MV-4-11 (cell line): Measurements from ENCODE around the gene BAZ1A.
"Not testable (repeated sequence)": the region's sequence is repeated elsewhere in the genome, so short reads cannot be mapped to it uniquely, and the experiment has no call there.

Source experiments
- DNase-seq: peaks from one replicate; lab custom pipeline; 2025; lab: John Stamatoyannopoulos, UW

The BAZ1A gene

DNA sequence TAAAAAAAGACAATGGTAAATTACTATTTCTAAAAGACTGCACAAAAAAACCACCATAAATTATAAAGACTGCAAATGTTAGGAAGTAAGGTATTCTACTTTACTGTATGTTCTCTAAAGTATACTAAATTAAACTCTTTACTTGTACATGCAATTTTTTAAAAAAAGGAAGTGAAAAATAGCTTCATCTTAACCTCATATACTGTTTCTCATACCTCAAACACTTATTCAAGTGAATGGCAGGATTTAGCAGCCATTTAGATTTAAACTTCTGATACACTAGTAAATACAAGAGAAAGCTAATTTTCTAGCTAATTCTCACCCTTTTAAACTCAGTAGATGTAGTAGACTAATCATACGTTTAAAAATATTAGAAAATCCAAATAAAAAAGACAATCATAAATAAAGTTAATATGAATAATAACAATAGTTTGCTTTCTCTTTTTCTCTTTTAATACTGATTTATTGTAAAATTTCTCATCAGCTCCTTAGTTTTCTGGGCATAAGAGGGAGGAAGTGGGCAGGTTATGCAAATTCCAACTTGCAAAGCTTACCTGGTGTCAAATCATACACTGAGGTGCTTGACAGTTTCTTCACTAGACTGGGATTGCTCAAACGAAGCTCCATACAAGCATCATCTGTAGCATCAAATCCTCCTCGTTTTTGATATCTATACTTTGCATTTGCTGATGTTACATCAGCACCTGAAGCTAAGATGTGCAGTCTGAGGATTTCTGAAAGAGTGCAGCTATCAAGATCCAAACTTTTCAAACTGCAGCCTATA lies 89.7 kb downstream of the BAZ1A start:
- DNase-seq = peak; percentile 59

DNA sequence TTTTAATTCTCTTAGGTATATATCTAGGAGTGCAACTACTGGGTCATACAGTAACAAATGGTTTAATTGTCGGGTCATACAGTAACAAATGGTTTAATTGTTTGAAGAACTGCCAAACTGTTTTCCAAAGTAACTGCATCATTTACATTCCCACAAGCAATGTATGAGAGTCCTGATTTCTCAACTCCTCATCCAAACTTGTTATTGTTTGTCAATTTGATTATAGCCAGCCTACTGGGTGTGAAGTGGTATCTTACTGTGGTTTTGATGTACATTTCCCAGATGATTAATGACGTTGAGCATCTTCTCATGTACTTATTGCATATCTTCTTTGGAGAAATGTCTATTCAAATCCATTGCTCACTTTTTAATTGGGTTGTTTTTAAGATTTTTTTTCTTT lies 93.1 kb downstream of the BAZ1A start:
- DNase-seq = no peak

DNA sequence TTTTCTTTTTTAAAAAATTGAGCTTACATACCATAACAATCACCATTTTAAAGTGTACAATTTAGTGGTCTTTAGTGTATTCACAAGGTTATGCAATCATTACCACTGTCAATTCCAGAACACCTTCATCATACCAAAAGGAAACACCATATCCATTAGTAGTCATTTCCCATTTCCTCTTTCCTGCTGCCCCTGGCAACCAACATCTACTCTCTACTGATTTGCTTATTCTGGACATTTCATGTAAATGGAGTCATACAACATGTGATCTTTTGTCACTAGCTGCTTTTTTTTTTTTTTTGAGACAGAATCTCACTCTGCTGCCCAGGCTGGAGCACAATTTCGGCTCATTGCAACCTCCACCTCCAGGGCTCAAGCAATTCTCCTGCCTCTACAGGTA lies 93.9 kb downstream of the BAZ1A start:
- DNase-seq = peak; percentile 79

DNA sequence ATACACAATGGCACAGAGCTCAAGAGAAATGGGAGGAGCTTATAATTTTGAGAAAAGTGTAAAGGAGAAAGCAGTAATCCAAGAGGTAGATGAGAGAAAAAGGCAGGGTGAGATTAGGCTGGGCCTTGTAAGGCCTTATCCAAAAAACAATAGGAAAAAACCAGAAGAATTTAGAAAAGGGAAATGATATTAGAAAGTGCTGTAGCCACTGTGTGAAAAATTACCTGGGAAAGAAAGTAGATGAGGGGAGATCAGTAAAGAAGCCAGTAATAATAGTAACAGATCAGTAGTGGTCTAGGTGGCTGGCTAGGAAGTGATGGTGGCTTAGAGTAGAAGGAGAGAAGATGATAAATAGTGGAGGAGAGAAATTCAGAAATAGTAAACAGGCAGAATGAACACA lies 94.5 kb downstream of the BAZ1A start:
- no peak for DNase-seq

DNA sequence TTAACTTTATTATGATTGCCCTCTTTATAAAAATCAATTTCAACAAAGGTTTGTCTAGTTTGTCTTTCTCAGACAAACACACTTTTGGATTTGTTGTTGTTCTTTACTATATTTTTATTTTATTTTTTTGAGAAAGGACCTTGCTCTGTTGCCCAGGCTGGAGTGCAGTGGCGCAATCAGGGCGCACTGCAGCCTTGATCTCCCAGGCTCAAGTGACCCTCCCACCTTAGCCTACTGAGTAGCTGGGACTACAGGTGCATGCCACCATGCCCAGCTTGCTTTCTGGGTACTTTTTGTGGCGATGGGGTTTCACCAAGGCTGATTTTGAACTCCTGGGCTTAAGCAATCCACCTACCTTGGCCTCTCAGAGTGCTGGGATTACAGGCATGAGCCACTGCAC lies 96.4 kb downstream of the BAZ1A start:
- no peak for DNase-seq

DNA sequence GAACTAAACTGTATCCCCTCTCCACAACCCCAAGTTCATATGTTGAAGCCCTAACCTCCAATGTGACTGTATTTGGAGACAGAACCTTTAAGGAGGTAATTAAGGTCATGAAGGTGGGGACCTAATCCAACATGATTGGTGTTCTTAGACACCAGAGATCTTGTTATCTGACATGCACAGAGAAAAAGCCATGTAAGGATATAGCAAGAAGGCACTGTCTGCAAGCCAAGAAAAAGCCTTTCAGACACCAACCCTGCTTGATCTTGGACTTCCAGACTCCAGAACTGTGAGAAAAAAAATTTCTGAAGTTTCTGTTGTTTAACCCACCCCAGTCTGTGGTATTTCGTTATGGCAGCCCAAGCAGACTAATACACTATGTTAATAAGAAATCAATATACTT lies 98.5 kb downstream of the BAZ1A start:
- DNase-seq = no peak

DNA sequence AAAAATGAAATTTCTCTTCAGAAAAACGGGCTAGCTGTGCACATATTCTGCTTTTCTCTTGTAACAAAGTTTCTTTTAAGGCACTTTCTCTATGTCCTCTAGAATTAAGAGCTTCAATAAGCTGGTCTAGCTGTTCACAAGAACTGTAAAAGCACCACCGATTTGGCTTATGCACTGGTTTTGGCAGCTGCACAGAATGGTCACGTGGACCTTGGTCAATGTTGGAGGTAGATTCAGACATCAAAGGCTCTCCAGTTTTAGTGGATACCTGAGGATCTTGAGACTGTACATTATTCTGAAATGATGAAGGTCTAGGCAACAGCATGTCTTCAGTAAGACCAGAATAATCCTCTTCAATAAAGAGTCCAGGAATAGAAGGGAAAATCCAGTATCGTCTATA lies 99.2 kb downstream of the BAZ1A start:
- no peak for DNase-seq

DNA sequence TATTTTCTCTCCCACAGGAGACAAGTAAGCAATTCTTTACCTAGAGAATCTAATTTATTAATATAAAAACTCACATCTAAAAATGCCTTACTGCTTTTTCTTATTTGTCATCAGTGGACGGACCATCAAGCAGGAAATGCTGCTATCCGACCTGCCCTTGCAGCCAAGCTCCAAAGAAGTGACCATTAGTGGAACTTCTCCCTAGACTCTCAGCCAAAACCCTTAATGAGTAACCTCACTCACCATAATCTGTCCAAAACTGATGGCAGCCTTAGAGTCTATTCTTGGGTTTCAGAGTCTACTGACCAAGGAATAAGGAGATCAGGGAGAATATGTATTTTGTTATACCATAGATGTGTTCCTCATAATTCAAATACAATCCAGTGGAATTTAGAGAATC lies 99.8 kb downstream of the BAZ1A start:
- DNase-seq = no peak

DNA sequence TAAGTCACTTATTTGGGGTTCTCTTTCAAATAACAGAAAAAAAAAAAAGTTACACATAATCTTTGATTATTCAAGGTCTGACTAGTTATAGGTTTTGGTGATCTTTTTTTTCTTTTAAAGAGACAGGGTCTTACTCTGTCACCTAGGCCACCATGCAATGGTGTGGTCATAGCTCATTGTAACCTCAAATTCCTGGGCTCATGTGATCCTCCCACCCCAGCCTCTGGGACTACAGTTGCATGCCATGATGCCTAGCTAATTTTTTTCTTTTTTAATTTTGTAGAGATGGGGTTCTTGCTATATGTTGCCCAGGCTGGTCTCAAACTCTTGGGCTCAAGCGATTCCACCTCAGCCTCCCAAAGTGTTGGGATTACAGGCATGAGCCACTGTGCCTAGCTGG lies 104.3 kb downstream of the BAZ1A start:
- DNase-seq = no peak

DNA sequence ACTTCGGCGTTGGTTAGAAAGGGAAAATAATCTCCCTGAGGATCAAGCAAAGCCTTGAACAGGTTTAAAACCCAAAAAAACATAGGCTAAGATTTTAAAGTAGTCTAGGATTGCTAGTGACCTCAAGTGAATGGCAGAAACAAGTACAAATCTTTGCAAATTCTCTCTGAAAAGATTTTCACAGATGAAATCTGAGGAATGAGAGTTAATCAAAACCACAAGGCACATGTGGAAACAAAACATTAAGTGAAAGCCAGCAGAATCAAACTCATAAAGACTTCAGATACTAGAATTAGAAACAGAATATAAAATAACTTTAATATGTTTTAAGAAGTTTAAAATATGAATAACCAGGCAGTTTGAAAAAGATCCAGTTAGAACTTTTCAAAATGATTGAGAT lies 108.6 kb downstream of the BAZ1A start:
- no peak for DNase-seq

DNA sequence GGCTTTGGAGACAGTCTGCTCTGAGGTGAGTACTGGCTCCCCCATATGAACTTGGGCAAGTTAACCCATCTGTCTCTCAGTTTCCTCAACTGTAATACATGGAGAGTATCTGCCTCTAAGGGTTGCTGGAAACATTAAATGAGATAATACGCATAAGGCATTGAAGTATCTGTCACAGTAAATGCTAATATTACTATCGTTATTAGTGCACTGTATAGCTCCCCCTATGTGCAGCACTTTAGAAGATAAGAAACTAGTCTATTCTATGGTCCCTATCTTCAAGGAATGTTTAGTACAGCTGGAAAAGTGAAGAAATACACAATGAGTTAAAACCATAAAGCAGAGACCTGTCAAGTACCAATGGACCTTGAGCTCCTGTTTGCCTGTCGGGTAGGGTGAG lies 109.1 kb downstream of the BAZ1A start:
- no peak for DNase-seq

DNA sequence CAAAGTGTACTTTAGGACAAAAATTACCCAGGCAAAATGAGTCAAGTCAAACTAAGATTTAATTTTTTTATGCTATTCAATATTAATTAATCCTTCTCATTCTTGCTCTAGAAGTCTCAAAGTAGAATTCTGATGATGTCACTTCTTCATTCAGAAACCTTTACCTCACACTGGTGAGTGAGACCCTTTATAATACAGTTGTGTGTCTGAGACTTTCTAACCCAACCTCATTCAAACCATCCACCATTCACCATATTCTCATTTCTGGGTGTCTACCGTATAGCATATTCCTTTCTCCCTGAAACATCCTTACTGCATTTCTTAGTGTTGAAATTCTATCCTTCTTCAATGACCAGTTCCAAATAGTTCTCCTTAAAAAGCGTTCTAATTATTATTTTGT lies 119.9 kb downstream of the BAZ1A start:
- no peak for DNase-seq

DNA sequence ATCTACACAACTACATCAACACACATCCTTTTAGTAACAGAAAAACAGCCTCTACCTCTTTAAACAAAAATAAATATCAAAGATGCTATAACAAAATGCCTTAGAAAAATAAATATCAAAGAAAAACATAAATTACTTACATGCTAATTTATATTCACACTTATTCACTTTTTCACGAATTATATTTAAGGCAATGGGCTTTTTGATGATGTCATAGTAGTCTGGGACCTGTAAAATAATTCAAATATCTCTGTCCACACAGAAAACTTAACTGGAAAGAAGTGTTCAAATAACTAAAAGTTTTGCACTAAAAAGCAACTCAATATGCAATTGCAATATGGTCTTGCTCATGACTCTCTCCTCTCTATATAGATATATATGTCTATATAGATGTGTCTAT lies 120.5 kb downstream of the BAZ1A start:
- no peak for DNase-seq

DNA sequence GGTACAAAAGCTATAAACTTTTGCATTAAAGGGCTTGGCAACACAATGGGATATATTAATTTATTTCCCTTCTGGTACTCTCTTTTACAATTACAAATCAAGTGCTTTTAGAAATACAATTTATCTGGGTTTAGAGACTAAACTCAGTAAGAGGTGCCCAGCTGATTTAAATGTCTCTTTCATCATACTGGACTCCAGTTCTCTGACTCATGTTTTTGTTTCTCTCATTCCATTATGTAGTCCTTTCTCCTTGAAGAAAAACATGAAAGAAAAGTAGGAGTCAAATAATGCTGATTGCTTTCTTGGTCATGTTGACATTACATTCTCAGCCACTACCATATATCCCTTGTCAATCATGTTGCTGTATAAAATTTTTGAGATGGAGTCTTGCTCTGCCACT lies 124.5 kb downstream of the BAZ1A start:
- DNase-seq = no peak

DNA sequence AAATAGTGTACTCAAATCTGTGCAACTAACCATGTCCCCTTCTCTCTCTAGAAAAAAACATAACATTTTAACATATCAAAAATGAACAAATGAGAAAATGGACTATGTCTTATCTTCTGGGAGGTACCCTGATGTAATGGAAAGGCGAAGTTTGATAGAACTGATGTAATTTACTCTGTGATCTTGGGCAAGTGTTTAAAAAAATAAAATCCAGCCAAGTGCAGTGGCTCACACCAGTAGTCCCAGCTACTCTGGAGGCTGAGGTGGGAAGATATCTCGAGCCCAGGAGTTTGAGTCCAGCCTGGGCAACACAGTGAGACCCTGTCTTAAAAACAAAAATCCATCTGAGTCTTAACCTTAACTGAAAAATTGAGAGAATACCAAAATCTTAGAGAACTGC lies 124.9 kb downstream of the BAZ1A start:
- DNase-seq = no peak

DNA sequence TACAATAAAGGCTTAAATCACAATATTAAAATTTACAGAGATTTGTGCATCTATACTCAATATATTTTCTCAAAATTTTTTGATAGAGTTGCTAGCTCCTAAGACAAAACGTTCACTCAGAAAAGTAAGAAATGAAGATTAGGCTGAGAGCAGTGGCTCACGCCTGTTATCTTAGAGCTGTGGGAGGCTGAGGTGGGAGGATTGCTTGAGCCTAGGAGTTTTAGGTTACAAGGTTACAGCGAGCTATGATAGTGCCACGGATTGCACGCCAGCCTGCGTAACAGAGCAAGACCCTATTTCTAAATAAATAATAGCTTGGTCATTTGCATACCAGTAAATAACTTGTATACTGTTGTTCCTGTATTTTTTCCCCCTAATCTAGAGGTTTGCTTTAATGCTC lies 125.8 kb downstream of the BAZ1A start:
- DNase-seq = no peak

DNA sequence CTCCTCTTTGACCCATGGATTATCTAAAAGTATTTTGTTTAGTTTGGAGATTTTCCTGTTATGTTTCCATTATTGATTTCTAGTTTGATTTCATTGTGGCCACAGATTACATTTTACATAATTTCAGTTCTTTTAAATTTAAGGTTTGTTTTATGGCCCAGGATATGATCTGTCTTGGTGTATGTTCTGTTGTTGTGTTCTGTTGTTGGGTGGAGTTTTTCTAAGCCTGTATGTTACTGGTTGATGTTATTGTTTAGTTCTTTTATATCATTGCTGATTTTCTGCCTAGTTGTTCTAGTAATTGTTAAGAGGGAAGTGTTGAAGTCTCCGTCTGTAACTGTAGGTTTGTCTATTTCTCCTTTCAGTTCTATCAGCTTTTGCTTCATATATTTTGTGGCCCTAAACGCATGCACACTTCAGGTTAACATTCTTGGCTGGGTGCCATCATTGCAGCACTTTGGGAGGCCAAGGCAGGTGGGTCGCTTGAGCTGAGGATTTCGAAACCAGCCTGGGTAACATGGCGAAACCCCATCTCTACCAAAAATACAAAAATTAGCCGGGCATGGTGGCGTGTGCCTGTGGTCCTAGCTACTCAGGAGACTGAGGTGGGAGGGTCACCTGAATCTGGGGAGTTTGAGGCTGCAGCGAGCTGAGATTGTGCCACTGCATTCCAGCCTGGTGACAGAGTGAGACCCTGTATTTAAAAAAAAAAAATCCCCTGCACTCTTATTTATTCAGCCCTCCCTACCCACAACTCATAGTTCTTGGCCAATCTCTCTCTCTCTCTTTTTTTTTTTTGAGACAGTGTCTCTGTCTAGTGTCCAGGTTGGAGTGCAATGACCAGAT lies 132.7 kb downstream of the BAZ1A start:
- DNase-seq = peak; percentile 23

DNA sequence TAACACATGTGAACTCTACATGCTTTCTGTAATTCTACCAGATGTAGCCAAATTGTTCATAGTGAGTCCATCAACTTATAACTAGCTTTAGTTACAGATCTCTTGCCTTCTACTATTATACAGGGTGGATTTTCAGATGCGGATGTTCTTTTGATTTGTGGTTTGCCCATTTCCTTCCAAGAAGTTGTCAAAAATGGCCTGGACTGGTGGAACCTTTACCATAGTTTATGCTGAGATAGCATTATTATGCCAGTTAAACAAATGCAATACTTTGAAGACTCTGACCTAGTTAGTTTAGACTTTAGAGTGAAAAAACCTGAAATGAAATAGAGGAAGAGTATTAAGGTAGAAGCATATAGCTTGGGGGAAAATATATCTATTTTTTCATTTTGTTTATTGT lies 133.3 kb downstream of the BAZ1A start:
- no peak for DNase-seq

DNA sequence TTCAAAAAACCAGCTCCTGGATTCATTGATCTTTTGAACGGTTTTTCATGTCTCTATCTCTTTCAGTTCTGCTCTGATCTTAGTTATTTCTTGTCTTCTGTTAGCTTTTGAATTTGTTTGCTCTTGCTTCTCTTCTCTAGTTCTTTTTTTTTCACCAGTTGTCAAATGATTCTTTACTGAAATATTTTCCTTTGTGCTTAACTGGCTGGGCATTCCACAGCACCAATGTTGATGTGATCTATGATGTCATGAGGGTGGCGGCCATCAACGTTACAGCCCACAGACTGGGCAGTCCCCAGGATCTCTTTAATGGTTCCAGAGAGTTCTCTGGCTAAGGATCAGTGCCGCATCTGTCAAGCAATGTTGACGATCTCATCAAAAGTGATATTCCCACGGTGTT lies 135.0 kb downstream of the BAZ1A start:
- not testable (repeated sequence) for DNase-seq

DNA sequence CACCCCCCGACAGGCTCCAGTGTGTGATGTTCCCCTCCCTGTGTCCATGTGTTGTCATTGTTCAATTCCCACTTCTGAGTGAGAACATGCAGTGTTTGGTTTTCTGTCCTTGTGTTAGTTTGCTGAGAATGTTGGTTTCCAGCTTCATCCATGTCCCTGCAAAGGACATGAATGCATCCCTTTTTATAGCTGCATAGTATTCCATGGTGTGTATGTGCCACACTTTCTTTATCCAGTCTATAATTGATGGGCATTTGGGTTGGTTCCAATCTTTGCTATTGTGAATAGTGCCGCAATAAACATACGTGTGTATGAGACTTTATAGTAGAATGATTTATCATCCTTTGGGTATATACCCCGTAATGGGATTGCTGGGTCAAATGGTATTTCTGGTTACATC lies 138.1 kb downstream of the BAZ1A start:
- not testable (repeated sequence) for DNase-seq

DNA sequence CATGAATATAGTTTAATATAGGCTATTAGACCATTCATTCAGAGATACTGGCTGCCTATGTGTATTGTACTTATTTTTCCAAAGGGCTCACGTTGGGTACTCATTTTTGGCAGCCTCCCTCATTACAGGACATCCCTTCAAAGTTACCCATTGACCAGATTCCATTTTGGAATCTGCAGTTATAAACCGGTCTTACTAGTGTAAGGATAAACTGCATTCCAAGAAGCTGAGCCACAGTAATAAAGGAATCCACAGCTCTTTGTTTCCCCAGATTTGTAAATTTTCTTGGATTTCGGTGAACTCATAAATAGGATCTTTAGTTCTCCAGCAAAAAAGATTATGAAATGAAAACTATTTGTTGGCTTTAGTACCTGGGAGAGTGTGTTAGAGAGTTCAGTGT lies 141.9 kb downstream of the BAZ1A start:
- DNase-seq = no peak

DNA sequence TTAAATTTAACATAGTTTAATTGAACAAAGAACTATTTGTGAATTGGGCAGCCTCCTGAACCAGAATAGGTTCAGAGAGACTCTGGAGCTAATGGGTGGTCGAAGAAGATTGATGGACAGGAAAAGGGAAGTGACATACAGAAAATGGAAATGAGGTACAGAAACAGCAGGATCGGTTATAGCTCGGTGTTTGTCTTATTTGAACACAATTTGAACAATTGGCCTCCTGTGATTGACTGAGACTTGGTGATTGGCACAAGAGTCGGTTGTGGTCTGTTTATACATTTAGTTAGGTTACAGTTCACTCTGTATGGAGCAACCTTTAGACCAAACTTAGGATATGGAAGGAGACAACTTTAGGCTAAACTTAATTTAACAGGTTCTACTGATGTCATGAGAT lies 142.4 kb downstream of the BAZ1A start:
- peak; percentile 28 for DNase-seq

DNA sequence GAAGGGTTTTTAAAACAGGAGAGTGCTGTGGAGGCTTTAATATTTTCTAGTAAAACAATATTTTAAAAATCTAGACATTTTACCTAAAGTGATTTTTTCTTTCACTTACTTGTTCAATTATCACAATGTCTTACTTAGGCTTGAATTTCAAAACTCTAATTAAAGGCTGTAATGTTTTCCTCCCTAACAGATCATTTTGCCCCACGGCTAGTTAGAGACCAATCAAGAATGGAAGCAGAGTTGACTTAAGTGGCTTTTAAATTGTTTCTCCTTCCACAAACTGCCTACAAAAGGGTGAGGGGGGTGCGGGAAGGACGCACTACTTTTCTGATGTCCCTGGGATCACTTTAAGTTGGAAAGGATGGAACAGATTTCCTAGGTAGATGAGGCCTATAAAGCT lies 151.3 kb downstream of the BAZ1A start:
- no peak for DNase-seq
